HCT116 (cell line): ENCODE measurements around the gene SWAP70.

Source experiments
- ATF3 ChIP-seq: IDR thresholded peaks from 2 replicates; pipeline ENCODE4 v1.6.1; 2012
- CTCF ChIP-seq, 3 experiments: fragments of 200-600 bp in 1 of 3; sonication (generic) in 1 of 3; IDR thresholded peaks in 2 of 3; conservative IDR thresholded peaks in 1 of 3; 2 replicates each; pipeline ENCODE4 v1.5.1; 2012 to 2017; ENCODE audit warnings: low read depth in 2 of 3, low read length in 2 of 3, antibody characterized with exemption in 1 of 3, borderline replicate concordance in 1 of 3, control low read depth in 1 of 3, mild to moderate bottlenecking in 1 of 3, mixed read lengths in 1 of 3, mixed run types in 1 of 3, moderate library complexity in 1 of 3; ENCODE audit not compliant: insufficient read depth in 1 of 3
- EZH2 ChIP-seq: fragments of 200-600 bp; sonication (generic); IDR thresholded peaks from 2 replicates; pipeline ENCODE4 v1.6.1; 2017; ENCODE audit warnings: antibody characterized with exemption, mixed run types
- FOSL1 ChIP-seq: IDR thresholded peaks from 2 replicates; pipeline ENCODE4 v1.6.1; 2012; ENCODE audit warnings: low read depth
- JUND ChIP-seq: IDR thresholded peaks from 2 replicates; pipeline ENCODE4 v1.6.1; 2012
- MAX ChIP-seq: IDR thresholded peaks from 2 replicates; pipeline ENCODE4 v1.6.1; 2012
- POLR2A ChIP-seq: IDR thresholded peaks from 2 replicates; pipeline ENCODE4 v1.7.0; 2011; ENCODE audit warnings: borderline replicate concordance; ENCODE audit not compliant: insufficient read depth, insufficient read length; ENCODE audit errors: extremely low read depth
- RAD21 ChIP-seq: IDR thresholded peaks from 2 replicates; pipeline ENCODE4 v1.6.1; 2012; ENCODE audit warnings: low read depth, mild to moderate bottlenecking
- SIN3A ChIP-seq: IDR thresholded peaks from 2 replicates; pipeline ENCODE4 v1.6.1; 2012; ENCODE audit warnings: low read depth
- ZFX ChIP-seq: fragments of 450-650 bp; IDR thresholded peaks from 2 replicates; pipeline ENCODE4 v1.6.1; 2017

GRCh38 chr11:9704620-9705019, 40.7 kb downstream of the SWAP70 start:
- TF ChIP-seq CTCF (IDR thresholded peaks at IDR 0.05 in 2 of 3, conservative IDR thresholded peaks at IDR 0.05 in 1 of 3; ENCODE audit: borderline replicate concordance in 1 of 3, insufficient read depth in 1 of 3, low read depth in 2 of 3, low read length in 2 of 3) (no peak), MAX (no peak), RAD21 (no peak), ATF3 (no peak), POLR2A (no peak), SIN3A (no peak), FOSL1 (no peak), JUND (no peak), EZH2 (no peak), ZFX (no peak)
